Left ventricle myocardium inferior (tissue), 1 donor: Measurements from ENCODE around the gene CMPK2. TPM values are rescaled to one million over a fixed set of nuclear protein-coding genes. Genes with fewer than 3 reads are reported as not detected.
A peak's percentile ranks its signal among the peaks of the same experiment; 100 is the strongest.

Experiments used
- DNase-seq: peaks from one replicate; pipeline ENCODE4 v3.0.0-alpha.2; 2020
- H3K27ac ChIP-seq: fragments of 200-600 bp; replicated peaks from 2 replicates; pipeline ENCODE4 v1.8.0; 2021
- H3K27me3 ChIP-seq: fragments of 200-600 bp; 2 replicates; pipeline ENCODE4 v1.8.0; 2021; ENCODE audit warnings: low read depth
- H3K36me3 ChIP-seq: fragments of 200-600 bp; 2 replicates; pipeline ENCODE4 v1.8.0; 2021
- H3K4me1 ChIP-seq: fragments of 200-600 bp; 2 replicates; pipeline ENCODE4 v1.8.0; 2021
- H3K4me3 ChIP-seq: fragments of 200-600 bp; 2 replicates; pipeline ENCODE4 v1.8.0; 2021; ENCODE audit warnings: mild to moderate bottlenecking, moderate library complexity
- H3K9me3 ChIP-seq: fragments of 200-600 bp; replicated peaks from 2 replicates; pipeline ENCODE4 v1.8.0; 2021
- CTCF ChIP-seq: fragments of 200-600 bp; IDR thresholded peaks from 2 replicates; pipeline ENCODE4 v1.8.0; 2021; ENCODE audit warnings: antibody characterized with exemption, mild to moderate bottlenecking, borderline replicate concordance
- intact Hi-C: fragments of 100-400 bp; cut with micrococcal nuclease; formaldehyde crosslinking; loops from one replicate; pipeline ENCODE4 v1.11.0; 2022
- total RNA-seq: library from RNA; stranded (reverse); fragmentation: NEBNext Ultra II Directional; extraction: Animal tissue kit (Norgen Biotek cat#: 25700); gene quantifications from one replicate; pipeline ENCODE4 v1.2.1, GENCODE V29; 2021
- donor health status: DM: no; HTN: yes; CAD: no; lungs with severe emphysema.

CMPK2 gene
- total RNA-seq, 1 donor from 2014 or later: 3.2 TPM

- intact Hi-C loops: no loop called here
- no peaks in the 10 kb centered on the region for H3K36me3 ChIP-seq
These were observed 19.8 kb upstream of the CMPK2 start for GRCh38 chr2:6885551-6885950.

GRCh38 chr2:6883448-6884122, 17.9 kb upstream of the CMPK2 start:
- TF ChIP-seq CTCF: no peak
- Histone ChIP-seq H3K36me3 (no peaks in the 10 kb centered on the region), H3K9me3 (no peaks in the 10 kb centered on the region), H3K4me3 (no peak overlapping the region), H3K27ac (peak overlapping the region; percentile 62), H3K27me3 (no peaks in the 10 kb centered on the region), H3K4me1 (peaks cover 41% of the 10 kb centered on the region)
- intact Hi-C loops: no loop called here
- no peak for DNase-seq

More at GRCh38 chr2:6885551-6885950, 19.8 kb upstream of the CMPK2 start:
- peaks cover 38% of the 10 kb centered on the region for H3K4me1 ChIP-seq
- H3K9me3 ChIP-seq: no peaks in the 10 kb centered on the region
- TF ChIP-seq CTCF: no peak
- no peak for DNase-seq
- no peak overlapping the region for H3K27ac ChIP-seq
- no peak overlapping the region for H3K4me3 ChIP-seq
- H3K27me3 ChIP-seq: no peaks in the 10 kb centered on the region

GRCh38 chr2:6881516-6881915, 15.8 kb upstream of the CMPK2 start:
- Histone ChIP-seq H3K27ac (peak overlapping the region; percentile 81), H3K27me3 (no peaks in the 10 kb centered on the region), H3K36me3 (no peaks in the 10 kb centered on the region), H3K9me3 (no peaks in the 10 kb centered on the region), H3K4me3 (no peak overlapping the region), H3K4me1 (peaks cover 58% of the 10 kb centered on the region)
- TF ChIP-seq CTCF: no peak
- DNase-seq: no peak
- intact Hi-C loops: no loop called here

GRCh38 chr2:6881046-6881445, 15.3 kb upstream of the CMPK2 start:
- Histone ChIP-seq H3K36me3 (no peaks in the 10 kb centered on the region), H3K4me1 (peaks cover 58% of the 10 kb centered on the region), H3K9me3 (no peaks in the 10 kb centered on the region), H3K27ac (peak overlapping the region; percentile 81), H3K4me3 (no peak overlapping the region), H3K27me3 (no peaks in the 10 kb centered on the region)
- DNase-seq: no peak
- TF ChIP-seq CTCF: no peak
- intact Hi-C loops: no loop called here

GRCh38 chr2:6880200-6880733, 14.6 kb upstream of the CMPK2 start:
- Histone ChIP-seq H3K4me3 (peak overlapping the region; percentile 13), H3K27ac (peak overlapping the region; percentile 81)

More at GRCh38 chr2:6880200-6880733, 14.6 kb upstream of the CMPK2 start:
- H3K27me3 ChIP-seq: no peaks in the 10 kb centered on the region
- H3K9me3 ChIP-seq: no peaks in the 10 kb centered on the region
- TF ChIP-seq CTCF: no peak
- DNase-seq: no peak
- intact Hi-C loops: no loop called here
- H3K4me1 ChIP-seq: peaks cover 58% of the 10 kb centered on the region
- no peaks in the 10 kb centered on the region for H3K36me3 ChIP-seq
